Upper lobe of left lung (tissue), 6 donors: Measurements from ENCODE around the gene KIR3DL3. TPM values are rescaled to one million over a fixed set of nuclear protein-coding genes. Genes with fewer than 3 reads are reported as not detected.

Experiments used
- ATAC-seq, 2 donors: fragments of 200-7000 bp; cut with Tn5 transposase; one replicate each; pipeline ENCODE4 v1.9.1; 2022; ENCODE audit warnings: mild to moderate bottlenecking in 2 of 2, moderate library complexity in 2 of 2; ENCODE audit not compliant: low FRiP score in 2 of 2
- DNase-seq, 2 donors: peaks; one replicate each; pipeline ENCODE4 v3.0.0-alpha.2; 2019 to 2020
- H3K27ac ChIP-seq, 4 donors: fragments of 200-600 bp; sonication (generic); one replicate each; pipeline ENCODE4 v1.5.1; 2016 to 2019
- H3K27me3 ChIP-seq, 4 donors: fragments of 200-600 bp; sonication (generic); one replicate each; pipeline ENCODE4 v1.5.1; 2017 to 2019
- H3K36me3 ChIP-seq, 4 donors: fragments of 200-600 bp; sonication (generic); one replicate each; pipeline ENCODE4 v1.5.1; 2016 to 2019
- H3K4me1 ChIP-seq, 4 donors: fragments of 200-600 bp; sonication (generic); one replicate each; pipeline ENCODE4 v1.5.1; 2018 to 2019
- H3K4me3 ChIP-seq, 4 donors: fragments of 200-600 bp; sonication (generic); one replicate each; pipeline ENCODE4 v1.5.1; 2017 to 2019; ENCODE audit warnings: mild to moderate bottlenecking in 2 of 4, moderate library complexity in 1 of 4
- H3K9me3 ChIP-seq, 4 donors: fragments of 200-600 bp; sonication (generic); one replicate each; pipeline ENCODE4 v1.5.1; 2018 to 2019
- EP300 ChIP-seq, 4 donors: sonication (generic); formaldehyde crosslinking; IDR thresholded peaks; one replicate each; pipeline ENCODE4 v1.5.1; 2017; ENCODE audit warnings: antibody characterized with exemption in 4 of 4, control low read depth in 2 of 4
- POLR2A ChIP-seq, 4 donors: fragments of 450-650 bp; IDR thresholded peaks; one replicate each; pipeline ENCODE4 v1.5.1; 2016 to 2017; ENCODE audit warnings: antibody characterized with exemption in 4 of 4, mild to moderate bottlenecking in 2 of 4
- POLR2AphosphoS5 ChIP-seq, 2 donors: sonication (generic); formaldehyde crosslinking; IDR thresholded peaks; one replicate each; pipeline ENCODE4 v1.5.1; 2017; ENCODE audit warnings: antibody characterized with exemption in 2 of 2
- WGBS, 2 donors: methylation state at CpG; one replicate each; pipeline ENCODE4 v1.1.5; 2017 to 2018; 5-methylcytosine and 5-hydroxymethylcytosine counted together
- total RNA-seq, 6 donors: library from RNA; depleted of rRNA in 4 of 6; stranded (reverse); fragments of >200 nt in 4 of 6; gene quantifications; one replicate each; pipeline versions ENCODE4 v1.1.0 to v1.2.1, GENCODE V29; 2016 to 2021
- TF ChIP-seq, protein P1 (sequence below), 6 experiments: fragments of 450-650 bp in 4 of 6; fragments of 200-600 bp in 2 of 6; sonication (generic) in 2 of 6; IDR thresholded peaks; one replicate each; pipeline ENCODE4 v1.5.1; 2016 to 2019; ENCODE audit warnings: antibody characterized with exemption in 6 of 6
- donor health status: DM: no; HTN: no; CAD: no; lungs with moderate emphysema.
- donor health status: DM: no; HTN: yes; CAD: no; lungs with severe emphysema.

Gene KIR3DL3
- total RNA-seq, 6 donors from 2014 or later: not detected

DNA sequence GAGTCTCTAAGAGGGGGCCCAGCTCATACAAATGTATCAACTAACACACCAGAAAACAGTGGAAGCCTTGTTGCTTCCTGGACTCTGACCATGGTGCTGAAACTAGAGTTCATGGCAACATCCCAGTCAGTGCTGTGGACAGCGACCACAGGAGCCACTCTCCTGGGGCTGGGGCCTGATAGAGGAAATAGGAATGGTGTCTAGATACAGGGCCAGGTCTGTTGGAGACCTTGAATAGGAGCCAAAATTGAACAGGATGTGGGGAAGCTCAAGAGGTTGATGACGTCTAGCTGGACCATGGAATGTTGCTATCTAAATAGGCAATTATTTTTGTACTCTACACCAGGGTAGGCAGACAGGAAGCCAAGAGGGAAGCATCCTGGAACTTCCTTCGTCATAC lies 39.7 kb upstream of the KIR3DL3 start:
- ATAC-seq (no peak), DNase-seq (no peak)
- Histone ChIP-seq H3K27me3 (no peaks in the 10 kb centered on the region), H3K4me1 (no peaks in the 10 kb centered on the region), H3K9me3 (no peaks in the 10 kb centered on the region), H3K27ac (no peak overlapping the region), H3K4me3 (no peak overlapping the region), H3K36me3 (no peaks in the 10 kb centered on the region)
- 22 to 25% methylated on average over 3 of the region's 3 CpGs for WGBS, 2 donors
- TF ChIP-seq POLR2AphosphoS5 (IDR thresholded peaks at IDR 0.05): no peak
- no peak for TF ChIP-seq EP300 (IDR thresholded peaks at IDR 0.05)
- TF ChIP-seq POLR2A (IDR thresholded peaks at IDR 0.05): no peak
- TF ChIP-seq, protein P1, sequence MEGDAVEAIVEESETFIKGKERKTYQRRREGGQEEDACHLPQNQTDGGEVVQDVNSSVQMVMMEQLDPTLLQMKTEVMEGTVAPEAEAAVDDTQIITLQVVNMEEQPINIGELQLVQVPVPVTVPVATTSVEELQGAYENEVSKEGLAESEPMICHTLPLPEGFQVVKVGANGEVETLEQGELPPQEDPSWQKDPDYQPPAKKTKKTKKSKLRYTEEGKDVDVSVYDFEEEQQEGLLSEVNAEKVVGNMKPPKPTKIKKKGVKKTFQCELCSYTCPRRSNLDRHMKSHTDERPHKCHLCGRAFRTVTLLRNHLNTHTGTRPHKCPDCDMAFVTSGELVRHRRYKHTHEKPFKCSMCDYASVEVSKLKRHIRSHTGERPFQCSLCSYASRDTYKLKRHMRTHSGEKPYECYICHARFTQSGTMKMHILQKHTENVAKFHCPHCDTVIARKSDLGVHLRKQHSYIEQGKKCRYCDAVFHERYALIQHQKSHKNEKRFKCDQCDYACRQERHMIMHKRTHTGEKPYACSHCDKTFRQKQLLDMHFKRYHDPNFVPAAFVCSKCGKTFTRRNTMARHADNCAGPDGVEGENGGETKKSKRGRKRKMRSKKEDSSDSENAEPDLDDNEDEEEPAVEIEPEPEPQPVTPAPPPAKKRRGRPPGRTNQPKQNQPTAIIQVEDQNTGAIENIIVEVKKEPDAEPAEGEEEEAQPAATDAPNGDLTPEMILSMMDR (IDR thresholded peaks at IDR 0.05): no peak

DNA sequence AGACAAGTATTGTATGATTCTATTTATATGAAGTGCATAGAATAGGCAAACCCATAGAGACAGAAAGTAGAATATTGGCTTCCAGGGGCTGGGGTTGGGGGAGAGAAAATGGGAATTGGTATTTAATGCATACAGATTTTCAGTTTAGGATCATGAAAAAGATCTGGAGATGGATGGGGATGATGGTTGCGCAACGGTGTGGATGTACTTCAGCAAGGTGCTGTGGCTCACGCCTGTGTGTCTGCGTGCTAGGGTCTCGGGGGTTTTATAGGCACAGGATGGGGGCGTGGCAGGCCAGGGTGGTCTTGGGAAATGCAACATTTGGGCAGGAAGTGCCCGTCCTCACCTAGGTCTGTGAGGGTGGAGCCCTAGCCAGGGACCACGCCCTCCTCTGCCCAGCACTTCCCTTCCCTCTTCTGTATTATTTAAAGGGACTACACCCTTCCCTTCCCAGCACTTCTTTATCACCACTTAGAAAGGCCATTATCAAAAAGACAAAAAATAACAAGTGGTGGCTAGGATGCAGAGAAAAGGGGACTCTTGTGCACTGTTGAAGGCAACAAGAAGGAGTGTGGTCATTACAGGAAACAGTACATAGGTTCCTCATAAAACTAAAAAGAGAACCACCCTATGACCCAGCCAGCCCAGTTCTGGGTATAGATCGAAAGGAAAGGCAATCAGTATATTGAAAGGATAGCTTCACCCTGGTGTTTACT lies 32.5 kb upstream of the KIR3DL3 start:
- ATAC-seq (no peak), DNase-seq (no peak)
- Histone ChIP-seq H3K27ac (no peak overlapping the region), H3K9me3 (no peaks in the 10 kb centered on the region), H3K27me3 (no peaks in the 10 kb centered on the region), H3K36me3 (no peaks in the 10 kb centered on the region), H3K4me1 (peaks cover 0 to 5% (median 2%) of the 10 kb centered on the region in 4 donors), H3K4me3 (no peak overlapping the region)
- TF ChIP-seq POLR2AphosphoS5 (IDR thresholded peaks at IDR 0.05) (no peak), EP300 (IDR thresholded peaks at IDR 0.05) (no peak), POLR2A (IDR thresholded peaks at IDR 0.05) (no peak)
- TF ChIP-seq, protein P1 (IDR thresholded peaks at IDR 0.05): no peak
- 58 to 68% methylated on average over 9 of the region's 9 CpGs for WGBS, 2 donors

DNA sequence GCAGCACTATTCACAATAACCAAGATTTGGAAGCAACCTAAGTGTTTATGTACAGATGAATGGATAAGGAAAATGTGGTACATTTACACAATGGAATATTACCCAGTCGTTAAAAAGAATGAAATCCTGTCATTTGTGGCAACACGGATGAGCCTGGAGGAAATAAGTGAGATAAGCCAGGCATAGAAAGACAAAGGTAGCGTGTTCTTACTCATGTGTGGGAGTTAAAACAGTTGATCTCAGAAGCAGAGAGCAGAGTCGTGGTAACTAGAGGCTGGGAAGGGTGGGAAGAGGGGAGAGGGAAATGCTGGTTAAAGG lies 32.0 kb upstream of the KIR3DL3 start:
- no peak for ATAC-seq

DNA sequence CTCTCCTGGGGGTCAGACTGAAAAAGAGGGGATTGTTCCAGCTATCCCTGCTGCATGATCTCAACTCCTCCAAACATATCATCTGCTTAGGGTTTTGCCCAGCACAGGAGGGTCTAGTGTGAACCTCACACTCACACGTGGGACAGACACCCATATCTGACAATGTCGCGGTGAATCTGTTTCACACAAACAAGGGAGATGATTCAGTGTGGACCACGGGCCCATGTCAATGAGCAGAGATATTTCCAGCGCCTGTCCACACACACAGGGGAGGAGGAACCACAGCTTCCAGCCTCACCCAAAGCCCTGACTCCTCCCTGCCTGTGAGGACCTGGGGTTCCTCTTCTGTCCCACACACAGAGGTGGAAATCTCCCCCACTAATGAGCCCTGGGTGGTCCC lies 29.6 kb upstream of the KIR3DL3 start:
- 74 to 78% methylated on average over 5 of the region's 5 CpGs for WGBS, 2 donors
- Histone ChIP-seq H3K9me3 (no peaks in the 10 kb centered on the region), H3K4me3 (no peak overlapping the region), H3K27me3 (no peaks in the 10 kb centered on the region), H3K36me3 (no peaks in the 10 kb centered on the region), H3K4me1 (peaks cover 0 to 5% (median 2%) of the 10 kb centered on the region in 4 donors), H3K27ac (no peak overlapping the region)
- DNase-seq (no peak), ATAC-seq (no peak)
- TF ChIP-seq EP300 (IDR thresholded peaks at IDR 0.05): no peak
- TF ChIP-seq POLR2AphosphoS5 (IDR thresholded peaks at IDR 0.05): no peak
- TF ChIP-seq, protein P1 (IDR thresholded peaks at IDR 0.05): no peak
- no peak for TF ChIP-seq POLR2A (IDR thresholded peaks at IDR 0.05)

More for the DNA sequence above, 32.0 kb upstream of the KIR3DL3 start:
- Histone ChIP-seq H3K27me3 (no peaks in the 10 kb centered on the region), H3K4me1 (peaks cover 0 to 5% (median 2%) of the 10 kb centered on the region in 4 donors), H3K4me3 (no peak overlapping the region), H3K27ac (no peak overlapping the region), H3K9me3 (no peaks in the 10 kb centered on the region), H3K36me3 (no peaks in the 10 kb centered on the region)
- TF ChIP-seq EP300 (IDR thresholded peaks at IDR 0.05): no peak
- TF ChIP-seq POLR2A (IDR thresholded peaks at IDR 0.05): no peak
- TF ChIP-seq, protein P1 (IDR thresholded peaks at IDR 0.05): no peak
- TF ChIP-seq POLR2AphosphoS5 (IDR thresholded peaks at IDR 0.05): no peak
- DNase-seq: no peak
- 65 to 68% methylated on average over 4 of the region's 4 CpGs for WGBS, 2 donors

GRCh38 chr19:54696117-54696548 lies 28.1 kb upstream of the KIR3DL3 start:
- no peak for DNase-seq
- WGBS, 2 donors: 57% methylated on average over 8 of the region's 8 CpGs; no CpG with 5 or more reads in 1 of the 2 donors
- Histone ChIP-seq H3K4me3 (no peak overlapping the region), H3K9me3 (no peaks in the 10 kb centered on the region), H3K27ac (no peak overlapping the region), H3K4me1 (peaks cover 0 to 5% (median 2%) of the 10 kb centered on the region in 4 donors), H3K27me3 (no peaks in the 10 kb centered on the region), H3K36me3 (no peaks in the 10 kb centered on the region)
- TF ChIP-seq, protein P1 (IDR thresholded peaks at IDR 0.05): no peak
- TF ChIP-seq POLR2A (IDR thresholded peaks at IDR 0.05): no peak
- no peak for TF ChIP-seq POLR2AphosphoS5 (IDR thresholded peaks at IDR 0.05)
- TF ChIP-seq EP300 (IDR thresholded peaks at IDR 0.05): no peak
- peak in 1 of 2 donors; percentile 16 for ATAC-seq
